HepG2 (cell line): ENCODE measurements around the gene HERC6. TPM values are rescaled to one million over a fixed set of nuclear protein-coding genes. Genes with fewer than 3 reads are reported as not detected.

ENCODE experiments used
- ATAC-seq: fragments of 200-7000 bp; cut with Tn5 transposase; 3 replicates; pipeline ENCODE4 v1.9.1; 2020; ENCODE audit warnings: mild to moderate bottlenecking, moderate library complexity
- BruUV-seq: library from RNA; stranded (reverse); fragments of 400-500 nt; replicated peaks from 2 replicates; lab custom pipeline; 2021; lab: Mats Ljungman, UMichigan
- CTCF ChIA-PET: fragments of 300-600 bp; formaldehyde crosslinking; extraction: SDS; loops from one replicate; lab custom pipeline; 2021; ENCODE audit warnings: low total read pairs, inconsistent platforms, low intra/inter-chr PET ratio; lab: Yijun Ruan, JAX
- POLR2A ChIA-PET: fragments of 350-600 bp; sonication (Branson Sonifier 250); formaldehyde crosslinking; loops from one replicate; lab custom pipeline; 2020; ENCODE audit warnings: antibody characterized with exemption, inconsistent platforms; lab: Yijun Ruan, JAX
- DNase-seq: peaks from one replicate; pipeline ENCODE4 v3.0.0-alpha.2; 2015; ENCODE audit warnings: low spot score
- FAIRE-seq: peaks from 3 replicates; lab custom pipeline; 2011; peaks lifted over from hg19 to GRCh38; lab: Jason Lieb, UNC
- H2AFZ ChIP-seq: one replicate; pipeline ENCODE4 v1.6.1; 2011; ENCODE audit warnings: low read length, inconsistent platforms
- H3K27ac ChIP-seq: fragments of 300-600 bp; 3 replicates; pipeline ENCODE4 v1.8.0; 2011; ENCODE audit warnings: mixed run types, mild to moderate bottlenecking, mixed read lengths, low read length, inconsistent platforms; ENCODE audit not compliant: insufficient read depth; ENCODE audit errors: extremely low read length
- H3K27me3 ChIP-seq, 2 experiments: fragments of 200-600 bp in 1 of 2; 2 replicates in 1 of 2; 3 replicates in 1 of 2; pipeline versions ENCODE4 v1.6.0 to v1.8.0; 2011; ENCODE audit warnings: low read length in 2 of 2, mild to moderate bottlenecking in 2 of 2, moderate library complexity in 2 of 2, inconsistent platforms in 1 of 2; ENCODE audit not compliant: insufficient read depth in 2 of 2, control insufficient read depth in 1 of 2
- H3K36me3 ChIP-seq, 2 experiments: fragments of 200-600 bp in 1 of 2; replicated peaks in 1 of 2; 2 replicates in 1 of 2; 3 replicates in 1 of 2; pipeline versions ENCODE4 v1.5.1 to v1.8.0; 2011; ENCODE audit warnings: low read length in 2 of 2, inconsistent platforms in 1 of 2; ENCODE audit not compliant: insufficient read depth in 2 of 2, control insufficient read depth in 1 of 2
- H3K4me1 ChIP-seq: 2 replicates; pipeline ENCODE4 v1.5.1; 2012; ENCODE audit warnings: low read length, inconsistent platforms; ENCODE audit not compliant: insufficient read depth
- H3K4me2 ChIP-seq: 2 replicates; pipeline ENCODE4 v1.6.0; 2011; ENCODE audit warnings: low read depth, low read length, inconsistent platforms
- H3K4me3 ChIP-seq, 3 experiments: fragments of 200-600 bp in 1 of 3; sonication (generic), shearing (Covaris generic) in 1 of 3; replicated peaks in 1 of 3; 2 replicates each; pipeline ENCODE4 v1.5.1; 2011 to 2016; ENCODE audit warnings: low read length in 3 of 3, inconsistent platforms in 2 of 3, low read depth in 2 of 3, mild to moderate bottlenecking in 2 of 3, control low read depth in 1 of 3, mixed read lengths in 1 of 3; ENCODE audit not compliant: insufficient read depth in 1 of 3
- H3K79me2 ChIP-seq: one replicate; pipeline ENCODE4 v1.6.1; 2011; ENCODE audit warnings: low read length, inconsistent platforms; ENCODE audit not compliant: insufficient read depth
- H3K9ac ChIP-seq: 2 replicates; pipeline ENCODE4 v1.6.0; 2011; ENCODE audit warnings: mild to moderate bottlenecking, low read depth, low read length, inconsistent platforms; ENCODE audit not compliant: insufficient read depth
- H3K9me3 ChIP-seq: 2 replicates; pipeline ENCODE4 v1.5.1; 2012; ENCODE audit warnings: mild to moderate bottlenecking, low read length
- H4K20me1 ChIP-seq: 2 replicates; pipeline ENCODE4 v1.6.0; 2011; ENCODE audit warnings: inconsistent platforms, mild to moderate bottlenecking, low read length, moderate library complexity; ENCODE audit not compliant: insufficient read depth
- CBX2 ChIP-seq, 2 experiments: fragments of 200-600 bp in 1 of 2; sonication (generic); formaldehyde crosslinking in 1 of 2; IDR thresholded peaks; 2 replicates each; pipeline versions ENCODE4 v1.7.0 to v1.8.1; 2018 to 2022; ENCODE audit warnings: low read depth in 2 of 2, low read length in 1 of 2, mild to moderate bottlenecking in 1 of 2, missing genetic modification reagents in 1 of 2
- FUBP1 ChIP-seq: sonication (generic); formaldehyde crosslinking; IDR thresholded peaks from 2 replicates; pipeline ENCODE4 v1.5.1; 2020; ENCODE audit warnings: missing genetic modification reagents, mild to moderate bottlenecking, borderline replicate concordance
- LRRFIP1 ChIP-seq: sonication (generic); formaldehyde crosslinking; conservative IDR thresholded peaks from 2 replicates; pipeline ENCODE4 v1.4.0; 2020; ENCODE audit warnings: missing genetic modification reagents
- MIXL1 ChIP-seq: IDR thresholded peaks from 2 replicates; pipeline ENCODE4 v1.6.1; 2016
- MTF2 ChIP-seq: sonication (generic); formaldehyde crosslinking; IDR thresholded peaks from 2 replicates; pipeline ENCODE4 v1.5.0; 2020; ENCODE audit warnings: missing genetic modification reagents, borderline replicate concordance
- ZNF703 ChIP-seq: sonication (generic); formaldehyde crosslinking; IDR thresholded peaks from 2 replicates; pipeline ENCODE4 v1.5.1; 2020; ENCODE audit warnings: missing genetic modification reagents, mild to moderate bottlenecking, moderate library complexity, borderline replicate concordance
- WGBS: methylation state at CpG from one replicate; pipeline ENCODE4 v1.1.6; 2017; ENCODE audit warnings: low lambda C conversion rate; 5-methylcytosine and 5-hydroxymethylcytosine counted together
- in situ Hi-C: cut with HindIII; loops from 2 replicates; pipeline ENCODE4 v1.10.0; 2017; ENCODE audit warnings: low pct_unique_long_range_greater_than_20kb; ENCODE audit not compliant: extremely low pct_ligation_motif_present
- intact Hi-C: fragments of 100-400 bp; cut with micrococcal nuclease; formaldehyde crosslinking; loops from one replicate; pipeline ENCODE4 v1.10.0; 2022; ENCODE audit not compliant: unreplicated experiment
- polyA plus RNA-seq, 8 experiments: library from polyadenylated mRNA; depleted of rRNA in 3 of 8; stranded (reverse) in 7 of 8; unstranded in 1 of 8; fragments of >200 nt; fragmentation: Illumina TruSeq in 4 of 8; extraction: Trizol in 4 of 8; gene quantifications; 2 replicates each; pipeline versions ENCODE4 v1.2.1 to v1.2.3, GENCODE V29; 2011 to 2016; ENCODE audit warnings: low read depth in 4 of 8, missing spikeins in 1 of 8, mixed read lengths in 1 of 8; ENCODE audit not compliant: insufficient read depth in 1 of 8
- total RNA-seq, 5 experiments: library from RNA; depleted of rRNA; stranded (reverse); fragments of >200 nt; fragmentation: Illumina TruSeq; extraction: Trizol; gene quantifications; 2 replicates each; pipeline ENCODE4 v1.2.3, GENCODE V29; 2016; ENCODE audit warnings: low read depth in 1 of 5

Gene HERC6
- total and polyA plus RNA-seq, 2 of the 13 experiments (the other 11 are each of a cell fraction or from before 2014, with no cell fraction given), result 0.50 to 2.0 TPM

GRCh38 chr4:88458104-88458740 is 79.6 kb downstream of the HERC6 start:
- WGBS, result 24% methylated on average over 7 of the region's 7 CpGs
- Histone ChIP-seq H3K4me1 (peaks cover 7% of the 10 kb centered on the region; the same call in 1 of the 2 replicates), H3K79me2 (no peaks in the 10 kb centered on the region), H3K9ac (no peak overlapping the region), H3K36me3 (no peaks in the 10 kb centered on the region), H3K27me3 (peaks cover 0 to 24% of the 10 kb centered on the region in 2 experiments; a peak in 3 of 5 replicates), H3K27ac (no peak overlapping the region), H2AFZ (no peak overlapping the region), H3K4me2 (no peak overlapping the region), H3K4me3 (no peak overlapping the region), H3K9me3 (no peaks in the 10 kb centered on the region), H4K20me1 (no peaks in the 10 kb centered on the region)
- CTCF ChIA-PET, result no interaction called here
- DNase-seq (no peak), ATAC-seq (no peak), FAIRE-seq (no peak)
- POLR2A ChIA-PET, result no interaction called here
- BruUV-seq, result no TSS peak
- TF ChIP-seq ZNF703 (CRISPR knock-in tag) (no peak), LRRFIP1 (CRISPR knock-in tag) (no peak), FUBP1 (CRISPR knock-in tag) (no peak), MIXL1 (no peak), CBX2 (IDR thresholded peaks at IDR 0.05; ENCODE audit: low read depth, low read length) (peak; percentile 97), CBX2 (CRISPR knock-in tag; IDR thresholded peaks at IDR 0.05; ENCODE audit: low read depth) (no peak), MTF2 (CRISPR knock-in tag) (no peak)
- in situ Hi-C loops, result no loop called here
- intact Hi-C loops, result loop anchor here (5.0 kb wide), 1 partner anchor 241 kb away; no protein-coding TSS in a partner anchor
